Stimulated activated naive CD4-positive, alpha-beta T cell treated with Interleukin-2 at 50 U/mL for 16 hours (primary cell): ENCODE measurements around the gene TMA7B.

ENCODE experiments used
- DNase-seq: peaks from one replicate; lab custom pipeline; 2025; lab: John Stamatoyannopoulos, UW

The TMA7B gene

DNA sequence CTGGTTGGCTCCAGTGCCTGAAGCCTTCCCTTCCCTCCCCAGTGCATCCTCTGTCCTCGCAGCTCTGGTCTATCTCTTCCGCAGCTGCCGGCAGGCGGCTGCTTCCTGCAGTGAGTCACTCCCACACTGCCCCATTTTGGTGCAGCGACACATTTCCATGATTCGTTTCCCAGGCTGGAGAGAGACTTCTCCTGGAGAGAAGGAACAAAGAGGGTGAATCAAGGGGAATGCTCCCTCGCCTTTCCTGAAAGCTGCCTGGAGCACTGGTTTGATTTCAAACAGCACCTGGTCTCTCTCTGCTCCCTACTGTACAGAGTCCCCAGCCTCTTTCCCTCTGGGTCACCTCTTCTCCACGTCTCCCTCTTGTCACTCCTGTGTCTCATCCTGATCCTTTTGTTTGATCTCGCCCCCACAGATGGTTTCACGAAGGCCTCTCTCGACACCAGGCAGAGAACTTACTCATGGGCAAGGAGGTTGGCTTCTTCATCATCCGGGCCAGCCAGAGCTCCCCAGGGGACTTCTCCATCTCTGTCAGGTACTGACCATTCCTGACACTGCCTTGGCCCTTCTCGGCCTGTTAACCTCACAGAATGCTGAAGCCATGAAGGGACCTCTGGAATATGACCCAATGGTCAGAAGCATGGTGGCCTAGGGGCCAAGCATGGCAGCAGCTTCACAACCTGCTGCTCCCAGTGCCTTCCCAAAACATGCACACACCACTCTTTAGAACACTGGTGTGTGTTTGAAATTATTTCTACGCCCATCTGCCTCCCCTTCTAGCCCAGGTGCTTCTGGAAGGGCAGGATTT is at the start of gene TMA7B:
Gene TMA7B (plus strand): TSS at position 758 of the 808 bp plus-strand sequence. CDS start 3,978 bp downstream, outside the sequence.
- peak; percentile 21 for DNase-seq

DNA sequence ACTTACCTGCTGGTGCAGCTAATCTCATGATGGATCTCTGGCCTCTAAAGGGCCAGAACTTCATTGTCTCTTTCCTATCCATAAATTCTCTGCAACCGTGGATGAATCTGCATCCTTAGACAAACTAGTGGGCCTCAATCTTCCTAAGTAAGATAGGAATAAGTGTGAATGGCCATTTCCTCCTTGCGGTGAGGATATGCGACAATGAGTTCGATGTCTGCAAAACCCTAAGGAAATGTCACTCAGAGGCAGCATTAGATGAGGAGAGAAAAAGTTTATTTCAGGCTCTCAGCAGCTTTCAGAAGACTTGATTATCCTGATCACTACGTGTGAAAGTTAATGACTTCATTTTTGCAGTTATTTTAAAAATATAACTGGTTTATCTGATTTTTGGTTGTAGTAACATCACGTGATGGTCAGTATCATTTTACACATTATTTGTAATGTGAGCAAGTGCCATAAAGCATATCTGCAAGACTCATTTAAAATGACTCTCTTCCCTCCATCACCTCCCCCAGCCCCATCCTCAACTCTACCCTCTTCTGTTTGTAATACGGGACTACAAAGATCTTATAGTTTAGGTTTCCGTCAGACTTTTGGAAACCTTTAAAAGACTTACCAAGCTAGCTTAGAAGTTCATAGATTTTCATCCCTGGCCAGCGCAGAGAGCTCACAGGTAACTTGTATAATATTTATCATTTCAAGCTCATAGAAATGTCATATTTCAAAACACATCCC is 49.2 kb upstream of the TMA7B start:
- no peak for DNase-seq

DNA sequence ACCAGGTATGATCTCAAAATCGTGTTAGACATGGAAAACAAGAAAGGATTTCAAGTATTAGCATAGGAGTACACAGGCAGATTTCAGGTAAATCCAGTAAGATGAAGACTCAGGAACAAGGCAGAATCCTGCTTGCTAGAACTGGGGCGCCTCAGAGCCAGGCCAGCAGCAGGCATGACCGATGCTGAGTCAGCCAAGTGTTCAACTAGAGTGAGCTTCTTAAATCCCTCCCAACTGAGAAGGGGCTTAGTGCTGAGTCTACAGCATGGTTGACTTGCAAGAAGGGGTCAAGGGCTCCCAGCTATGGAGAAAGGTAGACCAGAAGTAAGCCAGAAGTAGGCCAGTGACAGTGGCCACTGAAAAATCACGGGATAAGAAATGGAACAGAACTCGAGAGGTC is 46.9 kb upstream of the TMA7B start:
- DNase-seq = no peak

DNA sequence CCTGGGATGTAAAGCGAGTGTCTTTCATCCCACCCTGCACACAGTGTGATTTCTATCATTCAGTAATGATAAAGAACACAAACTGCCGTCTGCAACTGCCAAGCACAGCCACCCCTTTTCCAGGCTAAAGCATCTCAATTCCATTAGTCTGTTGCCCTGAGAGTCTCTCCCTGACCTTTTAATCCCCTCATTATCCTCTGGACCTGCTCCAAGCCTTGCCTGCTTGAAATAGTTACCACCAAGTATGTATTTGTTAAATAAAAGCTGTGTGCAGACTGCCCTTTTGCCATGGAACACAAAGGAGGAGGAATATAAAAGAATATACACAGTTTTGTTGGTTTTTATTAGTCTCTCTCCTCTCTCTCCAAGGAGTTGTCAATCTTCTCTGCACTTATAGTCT is 46.3 kb upstream of the TMA7B start:
- DNase-seq = no peak

DNA sequence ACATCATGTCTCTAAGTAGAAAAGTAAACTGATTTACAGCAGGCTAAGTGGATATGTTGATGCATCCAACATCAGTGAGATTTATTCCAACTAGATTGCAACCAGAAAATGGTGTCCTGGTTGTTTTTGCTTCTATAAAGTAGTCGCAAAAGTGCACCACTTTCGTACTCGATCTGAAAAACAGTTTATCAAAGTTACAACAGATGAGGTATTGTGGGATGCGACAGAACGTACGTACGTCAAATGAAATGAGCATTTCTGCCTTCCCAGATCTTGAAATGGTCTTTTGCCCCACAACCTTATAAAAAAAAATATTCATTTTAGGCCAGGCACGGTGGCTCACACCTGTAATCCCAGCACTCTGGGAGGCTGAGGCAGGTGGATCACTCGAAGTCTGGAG is 45.6 kb upstream of the TMA7B start:
- DNase-seq = no peak

DNA sequence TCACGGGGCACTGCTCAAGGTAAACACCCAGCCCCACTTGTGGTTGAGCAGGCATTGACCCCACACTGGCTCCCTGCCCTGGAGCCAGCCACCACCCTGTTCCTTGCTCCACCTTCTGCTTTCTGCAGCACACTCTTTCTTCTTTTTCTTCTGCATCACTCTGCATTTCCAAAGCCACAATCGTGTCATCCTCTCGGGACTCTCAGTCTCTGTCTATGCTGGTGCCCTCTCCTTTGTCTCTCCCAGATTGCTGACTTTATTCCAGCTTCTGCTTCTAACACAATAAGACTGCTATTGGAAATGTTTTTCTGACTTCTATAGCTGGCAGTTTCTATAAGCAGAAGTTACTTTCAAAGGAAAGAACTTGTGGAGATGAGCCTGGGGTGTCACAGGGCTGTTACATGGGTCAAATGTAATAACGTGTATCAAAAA is 44.9 kb upstream of the TMA7B start:
- no peak for DNase-seq

DNA sequence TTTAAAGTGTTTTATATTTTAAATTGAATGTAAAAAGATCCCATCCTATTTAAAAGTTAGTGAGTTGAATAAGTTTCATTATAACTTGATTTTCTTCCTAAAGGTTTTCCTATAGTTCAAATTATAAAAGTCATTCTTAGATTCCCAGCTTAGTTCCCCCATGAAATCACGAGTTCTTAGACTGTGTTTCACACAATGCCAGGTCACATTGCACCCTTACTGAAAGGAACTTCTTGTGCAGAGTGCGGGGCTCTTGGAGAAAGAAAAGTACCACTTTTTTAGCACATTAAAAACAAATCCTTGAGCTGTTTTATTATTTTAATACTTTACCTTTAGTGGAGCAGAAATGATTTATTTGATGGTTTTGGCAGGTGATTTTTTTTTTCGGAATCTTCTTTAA is 43.7 kb upstream of the TMA7B start:
- DNase-seq = no peak

DNA sequence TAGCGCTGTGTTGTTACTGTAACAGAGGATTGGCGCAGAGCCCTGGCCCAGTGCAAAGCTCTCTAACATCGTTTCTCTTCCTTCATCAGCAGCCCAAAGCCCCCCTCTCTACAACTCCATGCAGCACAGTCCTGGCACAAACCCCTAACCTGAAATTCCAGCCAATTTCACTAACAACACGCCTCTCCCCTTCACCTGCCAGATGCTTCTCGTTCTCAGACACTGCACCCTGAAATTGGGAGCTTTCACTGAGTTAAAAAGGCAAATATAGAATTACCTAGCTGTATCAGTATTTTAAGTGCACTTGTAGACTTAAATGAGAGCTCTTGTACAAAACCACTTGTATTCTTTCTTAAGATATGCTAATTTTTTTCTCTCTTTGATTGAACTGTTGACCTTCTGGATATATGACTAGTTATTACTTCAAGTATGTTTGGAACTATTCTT is 43.0 kb upstream of the TMA7B start:
- DNase-seq = no peak

DNA sequence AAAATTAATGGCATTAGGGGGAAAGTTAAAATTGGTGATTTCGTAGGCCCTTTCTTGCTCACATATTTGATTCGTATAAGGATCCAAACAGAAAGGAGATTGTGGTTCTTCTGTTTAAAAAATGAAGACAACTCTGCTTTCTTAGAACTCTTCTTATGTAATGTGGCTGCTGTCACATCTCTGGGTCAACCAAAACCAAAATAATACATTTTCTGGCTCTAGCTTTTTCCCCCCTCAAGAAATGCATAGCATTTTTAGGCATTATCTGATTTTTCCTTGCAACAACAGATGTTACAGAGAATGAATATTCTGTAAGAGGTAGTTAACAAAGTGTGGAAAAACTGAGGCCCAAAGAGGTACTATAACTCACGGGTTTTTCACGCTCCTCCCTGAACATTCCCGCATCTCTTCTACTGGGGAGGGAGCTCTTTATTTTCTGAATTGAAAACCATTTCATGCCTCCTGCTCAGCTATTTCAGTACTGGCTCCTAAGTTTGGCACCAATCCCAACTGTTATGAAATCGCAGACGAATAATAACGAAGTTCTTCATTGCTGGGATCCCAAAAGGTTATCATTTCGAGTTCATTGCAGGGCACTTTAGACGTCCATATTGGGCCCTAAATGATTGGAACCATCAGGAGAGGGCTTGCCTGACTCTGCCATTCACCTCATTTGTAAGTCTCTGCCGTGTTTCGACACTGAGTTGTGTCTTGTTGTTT is 42.3 kb upstream of the TMA7B start:
- DNase-seq = no peak

DNA sequence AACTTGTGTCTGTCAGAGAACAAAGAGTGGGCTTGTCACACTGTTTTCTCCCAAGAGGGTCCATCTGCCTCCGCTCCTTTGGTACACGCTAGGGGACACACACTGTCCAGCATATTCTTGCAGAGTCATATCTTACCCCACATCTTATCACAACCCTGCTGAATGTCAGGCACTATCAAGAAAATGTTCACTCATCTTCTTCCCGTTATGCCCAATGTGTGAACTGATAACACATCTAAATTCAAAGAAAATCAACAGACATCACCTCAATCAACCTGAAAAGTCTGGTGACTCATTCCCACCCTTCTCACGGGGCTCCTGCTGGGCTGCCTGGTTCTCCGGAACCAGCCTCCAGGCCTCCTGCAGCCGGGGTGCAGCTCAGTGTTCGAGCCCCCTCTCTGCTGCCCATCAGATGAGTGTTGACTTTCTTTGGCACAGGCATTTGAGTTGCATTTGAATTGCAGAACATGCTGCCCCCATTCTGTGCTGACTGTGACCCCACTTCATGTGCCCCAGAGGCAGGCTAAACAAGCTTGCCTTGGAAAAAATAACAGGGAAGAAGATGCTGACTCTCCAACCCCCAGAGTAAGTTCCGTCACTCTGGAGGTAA is 40.0 kb upstream of the TMA7B start:
- DNase-seq = peak; percentile 69

DNA sequence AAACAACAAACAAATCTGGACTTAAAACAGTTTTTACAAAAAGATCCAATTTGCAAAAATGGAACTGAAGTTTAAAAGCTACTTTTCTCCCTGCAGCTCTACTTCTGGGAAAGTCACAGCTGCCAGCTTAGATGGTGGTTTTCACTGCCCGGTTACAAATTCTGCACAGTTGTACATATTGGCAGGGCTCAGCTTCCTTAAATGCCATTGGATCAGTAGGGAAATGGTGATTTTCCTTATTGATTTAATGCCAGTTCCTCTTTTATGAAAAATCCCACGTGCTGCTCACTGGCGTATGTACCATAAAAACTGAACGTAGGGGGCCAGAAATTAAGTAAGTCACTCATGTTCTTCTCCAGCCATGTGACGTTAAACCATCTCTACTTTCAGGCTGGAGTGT is 36.5 kb upstream of the TMA7B start:
- no peak for DNase-seq

DNA sequence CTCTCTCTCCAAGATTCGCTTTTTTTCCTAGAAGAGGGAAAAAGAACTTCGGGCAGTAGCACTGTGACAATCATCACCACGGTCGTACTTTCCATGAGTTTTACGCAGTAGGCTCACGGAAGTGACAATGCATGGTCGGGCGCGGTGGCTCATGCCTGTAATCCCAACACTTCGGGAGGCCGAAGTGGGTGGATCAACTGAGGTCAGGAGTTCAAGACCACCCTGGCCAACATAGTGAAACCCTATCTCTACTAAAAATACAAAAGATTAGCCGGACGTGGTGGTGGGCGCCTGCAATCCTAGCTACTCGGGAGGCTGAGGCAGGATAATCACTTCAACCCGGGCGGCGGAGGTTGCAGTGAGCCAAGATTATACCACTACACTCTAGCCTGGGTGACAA is 35.9 kb upstream of the TMA7B start:
- DNase-seq = no peak

DNA sequence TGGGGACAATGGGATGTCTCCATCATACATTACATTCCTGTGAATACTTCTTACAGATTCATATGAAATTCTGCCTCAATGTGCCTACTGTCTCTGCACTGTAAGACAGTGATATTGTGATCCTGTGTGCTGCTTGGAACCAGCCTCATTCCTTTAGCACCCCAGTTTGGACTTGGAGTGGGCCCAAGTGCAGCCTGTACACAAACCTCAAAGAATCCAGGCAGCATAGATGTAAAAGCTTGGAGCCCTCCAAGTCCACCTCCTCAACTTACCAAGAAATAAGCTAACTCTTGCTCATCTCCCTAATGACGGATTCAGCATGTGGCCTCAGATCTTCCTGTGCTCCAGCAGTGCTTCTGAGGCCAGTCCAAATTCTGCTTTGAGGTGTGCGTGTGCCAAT is 34.9 kb upstream of the TMA7B start:
- no peak for DNase-seq

DNA sequence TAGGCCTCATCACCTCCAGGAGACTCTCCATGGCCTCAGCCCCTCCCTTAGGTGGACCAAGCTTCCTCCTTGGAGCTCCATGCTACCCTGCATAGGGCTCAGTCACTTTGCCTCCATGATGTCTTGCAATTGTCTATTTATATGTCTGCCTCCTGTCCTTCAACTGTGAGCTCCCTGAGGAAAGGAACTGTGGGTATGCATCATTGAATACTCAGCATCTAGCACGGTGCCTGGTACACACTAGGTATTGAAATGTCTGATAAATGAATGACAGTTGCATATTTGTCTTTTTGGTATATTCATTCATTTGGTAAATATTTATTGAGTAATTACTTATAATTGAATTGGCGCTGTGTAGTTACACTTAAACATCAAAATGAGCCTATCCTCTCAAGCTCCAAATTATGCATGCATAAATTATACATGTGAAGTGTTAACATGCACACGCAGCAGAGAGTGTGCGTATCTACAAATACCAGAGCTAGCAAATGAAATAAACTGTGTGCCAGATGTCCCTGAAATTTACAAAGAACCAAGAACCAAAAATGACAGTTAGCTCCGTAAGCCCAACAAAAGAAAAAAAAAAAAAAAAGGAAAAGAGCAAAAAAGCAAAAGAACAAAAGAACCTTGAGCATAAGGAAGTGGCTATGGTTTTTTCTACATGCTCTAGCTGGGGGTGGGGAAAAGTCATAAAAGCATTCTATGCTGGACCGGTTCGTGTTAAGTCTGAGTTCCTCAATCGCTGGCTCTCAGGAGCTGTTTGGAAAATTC is 34.1 kb upstream of the TMA7B start:
- DNase-seq = no peak

DNA sequence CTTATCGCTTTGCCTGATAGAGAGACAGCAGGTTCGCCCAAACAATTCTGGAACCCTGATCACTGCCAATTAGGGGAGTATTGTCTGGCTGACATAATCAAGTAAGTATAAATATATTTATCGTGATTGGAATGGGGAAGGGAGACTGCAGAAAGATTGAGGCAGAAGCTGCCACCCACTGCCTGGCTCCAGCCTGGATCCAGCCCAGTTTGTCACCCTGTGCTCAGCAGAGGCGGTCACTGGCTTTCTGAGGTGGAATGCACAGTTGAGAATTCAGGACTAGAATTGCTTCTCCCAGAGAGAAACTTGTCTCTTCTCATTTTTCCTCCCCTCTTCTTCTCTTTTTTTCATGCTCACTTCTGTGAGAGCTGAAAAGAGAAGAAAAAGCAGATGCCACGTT is 33.4 kb upstream of the TMA7B start:
- no peak for DNase-seq

DNA sequence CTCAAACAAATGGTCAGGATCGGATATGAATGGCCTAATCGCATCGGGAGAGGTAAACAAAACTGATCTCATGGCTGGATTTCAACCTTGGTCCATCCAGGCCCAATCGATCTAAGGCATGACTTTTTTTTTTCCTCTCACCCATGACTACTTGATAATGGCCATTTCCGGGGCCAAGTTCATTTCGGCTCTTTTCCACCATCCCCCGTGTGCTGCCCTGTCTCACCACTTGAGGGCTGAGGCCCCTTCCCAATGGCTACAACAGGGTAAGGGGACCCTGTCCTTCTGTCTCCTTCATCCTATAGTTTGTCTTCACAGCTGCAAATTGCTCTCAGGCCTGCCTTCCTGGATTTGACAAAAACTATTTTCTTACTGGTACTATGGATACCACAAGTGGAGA is 32.7 kb upstream of the TMA7B start:
- DNase-seq = no peak

DNA sequence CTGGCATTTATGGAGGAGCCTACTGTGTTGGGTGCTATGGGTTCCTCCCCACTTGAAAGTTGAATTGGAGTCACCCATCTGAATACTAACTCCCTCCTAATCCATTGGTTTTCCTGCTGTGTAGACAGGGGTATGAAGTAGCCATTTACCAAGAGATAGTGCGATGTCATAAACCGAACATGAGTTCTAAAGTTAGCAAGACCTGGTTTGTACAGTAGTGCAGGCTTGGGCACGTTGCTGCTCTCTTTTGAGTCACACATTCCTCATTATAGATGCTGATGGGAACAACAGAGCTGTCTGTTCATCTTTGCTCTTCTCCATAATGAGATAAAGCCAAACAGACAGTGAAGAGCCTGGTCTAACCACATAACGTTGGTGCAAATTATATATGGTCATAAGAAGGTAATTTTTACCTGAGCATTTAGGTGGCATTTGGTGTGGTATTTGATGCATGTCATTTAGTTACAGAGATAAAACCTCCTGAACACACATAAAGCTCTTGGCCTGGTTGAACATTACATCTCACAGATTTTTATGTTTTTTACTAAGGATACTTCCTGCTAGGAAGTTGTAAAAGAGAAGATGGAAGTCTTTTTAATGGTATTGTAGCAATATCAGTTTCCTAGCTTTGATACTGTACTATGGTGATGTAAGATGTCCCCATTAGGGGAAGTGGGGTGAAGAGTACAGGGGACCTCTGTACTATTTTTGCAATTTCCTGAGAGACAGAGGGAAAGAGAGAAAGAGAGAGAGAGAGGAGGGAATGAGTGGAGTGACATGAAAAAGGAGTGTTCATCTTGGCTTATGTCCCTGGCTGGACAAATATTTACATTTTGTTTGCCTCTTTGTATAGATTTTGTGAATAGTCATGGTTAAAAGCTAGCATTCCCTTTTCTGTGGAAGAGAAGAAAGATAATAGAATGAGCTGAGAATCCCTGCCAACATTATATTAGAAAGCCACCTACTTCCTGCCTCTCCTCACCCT is 31.4 kb upstream of the TMA7B start:
- DNase-seq = no peak

DNA sequence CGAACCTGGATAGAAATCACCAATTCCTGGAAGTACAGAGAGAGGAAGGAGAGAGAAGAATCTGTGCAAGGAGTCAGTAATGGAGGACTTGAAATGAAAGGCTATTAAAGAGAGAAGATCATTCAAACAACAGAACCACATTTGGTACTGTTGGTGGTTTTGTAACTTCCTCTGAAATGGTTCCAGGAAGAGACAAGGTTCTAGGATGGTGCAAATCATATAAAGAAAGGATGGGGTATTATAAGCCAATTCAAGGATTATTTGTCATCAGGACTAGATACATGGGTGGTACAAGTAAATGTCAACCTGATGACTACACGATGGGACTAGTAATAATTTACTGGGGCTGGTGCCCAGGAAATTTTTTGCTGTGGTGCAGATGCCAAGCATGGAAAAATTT is 28.9 kb upstream of the TMA7B start:
- no peak for DNase-seq

DNA sequence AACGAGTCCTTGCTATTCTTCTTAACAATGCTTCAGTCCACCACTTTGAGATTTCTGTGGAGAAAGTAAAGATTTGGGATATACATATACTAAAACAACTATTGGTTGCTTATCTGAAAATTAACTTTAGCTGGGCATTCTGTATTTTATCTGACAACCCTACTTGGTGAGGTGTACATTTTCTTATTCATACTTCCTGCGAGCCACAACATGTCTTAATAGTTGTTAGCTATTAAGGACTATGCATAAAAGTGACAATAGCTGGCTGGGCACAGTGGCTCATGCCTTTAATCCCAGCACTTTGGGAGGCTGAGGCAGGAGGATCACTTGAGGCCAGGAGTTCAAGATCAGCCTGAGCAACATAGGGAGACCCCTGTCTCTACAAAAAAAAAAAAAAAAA is 28.0 kb upstream of the TMA7B start:
- no peak for DNase-seq

DNA sequence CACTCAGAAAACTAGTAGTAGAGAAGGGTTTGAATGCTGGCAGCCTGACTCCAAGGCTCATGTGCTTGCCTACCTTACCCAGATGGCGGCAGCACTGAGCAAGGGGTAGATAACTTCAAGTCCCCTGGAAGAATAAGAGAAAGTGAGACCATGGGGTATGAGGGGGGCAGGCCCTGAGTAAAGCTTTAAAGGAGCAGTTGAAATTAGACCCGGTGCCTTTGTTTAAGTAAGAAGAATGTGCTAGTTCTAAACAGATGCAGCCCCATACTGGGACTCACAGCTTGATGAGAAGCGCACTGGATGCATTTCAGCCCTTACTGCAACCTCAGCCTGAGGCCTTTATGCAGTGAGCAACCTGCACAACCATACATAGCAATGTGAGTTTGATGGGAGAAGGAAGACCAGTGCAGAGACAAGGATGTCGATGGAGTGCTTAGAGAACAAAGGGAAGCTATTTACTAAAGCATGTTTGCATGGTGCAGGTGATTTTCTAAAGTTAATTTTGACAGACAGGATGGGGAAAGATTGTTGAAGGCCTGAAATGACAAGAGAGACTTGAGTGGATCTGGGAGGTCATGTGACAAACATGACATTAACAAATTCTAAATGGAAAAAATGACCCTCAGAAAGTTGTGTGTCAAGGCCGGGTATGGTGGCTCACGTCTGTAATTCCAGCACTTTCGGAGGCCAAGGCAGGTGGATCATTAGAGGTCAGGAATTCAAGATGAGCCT is 27.1 kb upstream of the TMA7B start:
- peak; percentile 33 for DNase-seq
